ENCODE measurements around the gene CPEB4. TPM values are rescaled to one million over a fixed set of nuclear protein-coding genes. Genes with fewer than 3 reads are reported as not detected.

The CPEB4 gene
- 39.3 and 57.6 TPM in 2 replicates for total RNA-seq

GRCh38 chr5:173887610-173888472 is at the start of gene CPEB4:
Gene CPEB4, plus strand, starts transcription at chr5:173888349. Its CDS starts 1,385 bp downstream, at chr5:173889734.

GRCh38 chr5:173988554-173989431 is 100.6 kb downstream of the CPEB4 start, which contains the start of gene C5orf47:
Gene C5orf47, plus strand, starts transcription at chr5:173989170. Its CDS starts 94 bp downstream, at chr5:173989264.

Other genes starting within 250 kb of the CPEB4 start
- gene C5orf47, start 100.8 kb downstream of the CPEB4 start, total RNA-seq, result under 0.01 TPM in 1 of 2 replicates, not detected in the other
- gene NSG2, start 157.4 kb downstream of the CPEB4 start, total RNA-seq, result not detected in 2 replicates

Measured in placental epithelial cell (primary cell).